MM.1S (cell line): ENCODE data around the gene ZNF776.

ENCODE experiments used
- EZH2 ChIP-seq: fragments of 300-600 bp; sonication (generic); optimal IDR thresholded peaks from 2 replicates; pipeline ENCODE3; 2017; ENCODE audit warnings: low read depth, mild to moderate bottlenecking, antibody characterized with exemption, low read length, mixed read lengths
- EZH2phosphoT487 ChIP-seq: fragments of 300-600 bp; sonication (generic); IDR thresholded peaks from 2 replicates; pipeline ENCODE4 v1.6.1; 2018; ENCODE audit warnings: antibody characterized with exemption, low read length
- TF ChIP-seq, protein P1 (sequence below): fragments of 300-600 bp; sonication (generic); IDR thresholded peaks from 2 replicates; pipeline ENCODE4 v1.5.1; 2016; ENCODE audit warnings: antibody characterized with exemption, low read length, mixed read lengths

DNA sequence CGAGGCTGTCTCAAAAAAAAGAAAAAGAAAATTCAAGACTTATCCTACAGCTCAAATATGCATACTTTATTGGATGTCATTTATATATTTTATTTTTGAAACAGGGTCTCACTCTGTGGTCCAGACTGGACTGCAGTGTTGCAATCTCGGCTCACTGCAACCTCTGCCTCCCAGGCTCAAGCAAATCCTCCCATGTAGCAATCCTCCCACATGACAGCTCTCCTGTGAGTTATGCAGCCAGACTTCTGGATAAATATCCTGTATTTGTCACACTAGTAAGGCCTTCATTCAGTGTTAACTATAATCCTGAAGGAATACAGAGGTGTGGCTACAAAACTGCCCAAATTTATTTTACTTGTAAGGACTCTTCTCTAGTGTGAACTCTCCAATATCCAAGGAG, 60.9 kb downstream of the ZNF776 start:
- TF ChIP-seq, protein P1, sequence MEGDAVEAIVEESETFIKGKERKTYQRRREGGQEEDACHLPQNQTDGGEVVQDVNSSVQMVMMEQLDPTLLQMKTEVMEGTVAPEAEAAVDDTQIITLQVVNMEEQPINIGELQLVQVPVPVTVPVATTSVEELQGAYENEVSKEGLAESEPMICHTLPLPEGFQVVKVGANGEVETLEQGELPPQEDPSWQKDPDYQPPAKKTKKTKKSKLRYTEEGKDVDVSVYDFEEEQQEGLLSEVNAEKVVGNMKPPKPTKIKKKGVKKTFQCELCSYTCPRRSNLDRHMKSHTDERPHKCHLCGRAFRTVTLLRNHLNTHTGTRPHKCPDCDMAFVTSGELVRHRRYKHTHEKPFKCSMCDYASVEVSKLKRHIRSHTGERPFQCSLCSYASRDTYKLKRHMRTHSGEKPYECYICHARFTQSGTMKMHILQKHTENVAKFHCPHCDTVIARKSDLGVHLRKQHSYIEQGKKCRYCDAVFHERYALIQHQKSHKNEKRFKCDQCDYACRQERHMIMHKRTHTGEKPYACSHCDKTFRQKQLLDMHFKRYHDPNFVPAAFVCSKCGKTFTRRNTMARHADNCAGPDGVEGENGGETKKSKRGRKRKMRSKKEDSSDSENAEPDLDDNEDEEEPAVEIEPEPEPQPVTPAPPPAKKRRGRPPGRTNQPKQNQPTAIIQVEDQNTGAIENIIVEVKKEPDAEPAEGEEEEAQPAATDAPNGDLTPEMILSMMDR, result no peak
- no peak for TF ChIP-seq EZH2phosphoT487
- no peak for TF ChIP-seq EZH2
